AG09309 (cell line): Measurements from ENCODE around the gene BLVRB.

Source experiments
- DNase-seq: peaks from one replicate; pipeline ENCODE4 v3.0.0-alpha.2; 2010; ENCODE audit warnings: low read depth
- H3K4me3 ChIP-seq: 2 replicates; pipeline ENCODE4 v1.5.1; 2011; ENCODE audit warnings: mild to moderate bottlenecking, low read depth, low read length, moderate library complexity; ENCODE audit not compliant: control insufficient read depth
- TF ChIP-seq, protein P1 (sequence below): IDR thresholded peaks from 2 replicates; pipeline ENCODE4 v1.5.1; 2011; ENCODE audit warnings: mild to moderate bottlenecking, low read depth, low read length, inconsistent platforms; ENCODE audit not compliant: insufficient read depth, control insufficient read depth; ENCODE audit errors: missing control alignments

The BLVRB gene

DNA sequence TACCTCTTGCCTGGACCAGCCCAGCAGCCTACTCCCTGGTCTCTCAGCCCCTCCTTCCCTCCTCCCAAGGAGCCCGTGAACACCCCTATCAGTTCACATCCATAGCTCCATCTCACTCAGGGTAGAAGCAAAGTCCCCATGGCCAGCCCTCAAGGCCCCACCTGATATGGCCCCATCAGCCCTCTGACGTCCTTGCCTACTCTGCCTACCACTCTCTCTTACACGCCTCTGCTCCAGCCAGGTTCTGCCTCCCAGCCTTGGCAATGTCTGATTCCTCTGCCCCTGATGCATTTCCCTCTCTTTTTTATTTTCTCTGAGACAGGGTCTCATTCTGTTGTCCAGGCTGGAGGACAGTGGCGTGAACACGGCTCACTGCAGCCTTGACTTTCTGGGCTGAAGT, 13.5 kb downstream of the BLVRB start:
- H3K4me3 ChIP-seq = no peak overlapping the region
- DNase-seq = no peak
- TF ChIP-seq, protein P1, sequence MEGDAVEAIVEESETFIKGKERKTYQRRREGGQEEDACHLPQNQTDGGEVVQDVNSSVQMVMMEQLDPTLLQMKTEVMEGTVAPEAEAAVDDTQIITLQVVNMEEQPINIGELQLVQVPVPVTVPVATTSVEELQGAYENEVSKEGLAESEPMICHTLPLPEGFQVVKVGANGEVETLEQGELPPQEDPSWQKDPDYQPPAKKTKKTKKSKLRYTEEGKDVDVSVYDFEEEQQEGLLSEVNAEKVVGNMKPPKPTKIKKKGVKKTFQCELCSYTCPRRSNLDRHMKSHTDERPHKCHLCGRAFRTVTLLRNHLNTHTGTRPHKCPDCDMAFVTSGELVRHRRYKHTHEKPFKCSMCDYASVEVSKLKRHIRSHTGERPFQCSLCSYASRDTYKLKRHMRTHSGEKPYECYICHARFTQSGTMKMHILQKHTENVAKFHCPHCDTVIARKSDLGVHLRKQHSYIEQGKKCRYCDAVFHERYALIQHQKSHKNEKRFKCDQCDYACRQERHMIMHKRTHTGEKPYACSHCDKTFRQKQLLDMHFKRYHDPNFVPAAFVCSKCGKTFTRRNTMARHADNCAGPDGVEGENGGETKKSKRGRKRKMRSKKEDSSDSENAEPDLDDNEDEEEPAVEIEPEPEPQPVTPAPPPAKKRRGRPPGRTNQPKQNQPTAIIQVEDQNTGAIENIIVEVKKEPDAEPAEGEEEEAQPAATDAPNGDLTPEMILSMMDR = no peak

DNA sequence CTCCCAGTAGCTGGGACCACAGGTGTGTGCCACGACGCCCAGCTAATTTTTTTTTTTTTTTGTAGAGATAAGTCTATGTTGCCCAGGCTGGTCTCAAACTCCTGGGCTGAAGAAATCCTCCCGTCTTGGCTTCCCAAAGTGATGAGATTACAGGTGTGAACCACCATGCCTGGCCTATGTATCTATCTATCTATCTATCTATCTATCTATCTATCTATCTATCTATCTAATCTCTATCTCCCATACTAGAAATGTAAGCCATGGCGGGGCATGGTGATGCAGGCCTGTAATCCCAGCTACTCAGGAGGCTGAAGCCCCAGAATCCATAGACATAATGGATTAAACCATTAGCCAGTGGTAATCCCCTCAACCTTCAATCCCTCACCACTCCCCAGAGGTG, 14.9 kb downstream of the BLVRB start:
- no peak overlapping the region for H3K4me3 ChIP-seq
- TF ChIP-seq, protein P1 = no peak

DNA sequence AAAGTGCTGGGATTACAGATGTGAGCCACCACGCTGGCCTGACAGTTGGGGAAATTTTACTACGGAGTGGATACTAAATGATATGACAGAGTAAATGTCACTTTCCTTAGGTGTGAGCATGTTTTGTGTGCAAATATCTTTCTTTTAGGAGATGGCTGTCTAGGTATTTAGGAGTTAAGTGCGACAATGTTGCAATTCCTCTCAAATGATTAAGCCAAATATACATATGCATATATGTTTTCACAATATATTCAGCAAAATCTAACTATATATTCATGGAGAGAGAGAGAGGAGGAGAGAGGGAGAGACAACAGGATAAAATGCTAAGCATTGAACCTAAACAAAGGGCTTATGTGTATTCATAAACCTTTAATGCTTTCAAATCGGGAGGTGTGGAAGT, 16.0 kb downstream of the BLVRB start:
- no peak for DNase-seq
- no peak overlapping the region for H3K4me3 ChIP-seq
- TF ChIP-seq, protein P1 = no peak

More for the DNA sequence above, 14.9 kb downstream of the BLVRB start:
- DNase-seq = no peak

DNA sequence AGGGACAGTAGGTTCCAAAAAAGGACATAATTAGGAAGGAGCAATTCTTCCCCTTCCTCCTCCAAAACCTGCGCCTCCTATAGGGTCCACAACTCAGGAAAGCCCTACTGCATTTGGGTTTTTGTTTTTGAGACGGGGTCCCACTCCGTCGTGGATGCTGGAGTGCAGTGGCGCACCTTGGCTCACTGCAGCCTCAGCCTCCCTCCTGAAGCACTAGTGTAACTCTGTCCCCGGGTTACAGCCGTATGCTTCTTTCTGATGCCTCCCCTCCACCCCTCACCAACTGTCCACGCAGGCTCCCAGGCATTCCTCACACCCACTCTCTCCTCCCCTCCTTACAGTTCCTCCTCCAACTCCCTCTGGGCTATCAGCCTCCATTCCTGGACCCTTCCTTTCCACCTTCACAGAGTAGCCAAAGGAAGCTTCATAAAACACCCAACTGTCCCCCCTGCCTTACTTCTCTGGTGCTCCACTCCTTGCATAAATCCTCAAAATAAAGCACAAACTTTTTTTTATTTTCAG, 19.2 kb downstream of the BLVRB start:
- no peak overlapping the region for H3K4me3 ChIP-seq
- DNase-seq = no peak
- TF ChIP-seq, protein P1 = no peak

DNA sequence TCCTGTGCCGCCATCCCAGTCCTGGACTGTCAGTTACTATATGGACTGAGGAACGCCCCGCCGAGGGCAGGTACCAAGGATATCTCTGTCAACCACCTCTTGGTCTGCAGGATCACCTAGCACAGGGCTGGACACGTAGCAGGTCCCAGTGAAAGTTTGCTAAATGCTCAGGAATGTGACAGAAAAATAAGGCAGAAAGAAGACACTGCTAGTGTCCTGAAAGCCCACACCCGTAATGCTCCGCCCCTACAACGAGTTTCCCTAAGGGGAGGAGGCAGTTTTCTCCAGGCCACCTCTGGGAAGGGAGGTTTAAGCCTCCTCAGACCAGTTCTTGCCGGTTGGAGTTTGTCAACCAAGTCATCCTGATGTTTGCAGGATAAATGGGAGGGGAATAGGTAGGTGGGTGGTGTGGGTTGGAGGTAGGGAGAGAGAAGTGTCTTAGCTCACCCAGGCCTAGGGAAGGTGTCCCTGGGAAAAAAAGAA, 19.7 kb downstream of the BLVRB start:
- no peak overlapping the region for H3K4me3 ChIP-seq
- TF ChIP-seq, protein P1 = no peak
- no peak for DNase-seq

DNA sequence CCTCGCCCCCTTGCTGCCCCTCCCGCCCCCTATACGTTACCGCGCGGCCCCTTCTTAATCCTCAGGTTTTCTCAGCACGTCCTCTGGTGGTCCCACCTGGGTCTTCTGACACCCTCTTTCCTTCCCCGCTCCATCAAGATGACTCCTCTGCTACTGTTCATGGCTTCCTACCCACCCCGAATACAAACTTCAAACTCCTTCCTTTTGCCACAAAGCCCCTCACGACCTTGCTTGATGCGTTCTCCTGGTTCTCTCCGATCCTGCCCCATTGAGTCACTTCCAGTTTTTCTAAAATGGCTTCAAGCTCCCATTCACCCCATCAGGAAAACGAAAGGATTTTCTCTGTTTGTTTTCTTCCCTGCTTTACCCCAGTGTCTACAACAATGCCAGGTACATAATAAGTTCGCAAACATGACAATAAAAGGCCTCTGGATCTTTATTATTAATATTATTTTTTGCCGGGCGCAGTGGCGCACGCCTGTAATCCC, 20.7 kb downstream of the BLVRB start:
- no peak for DNase-seq
- peak overlapping the region; percentile 91 for H3K4me3 ChIP-seq
- TF ChIP-seq, protein P1 = no peak
